ENCODE data around the gene HDLBP.

GRCh38 chr2:241254904-241255351, 60.5 kb downstream of the HDLBP start:
- TF ChIP-seq STAT1 (IDR thresholded peaks at IDR 0.05; ENCODE audit: unreplicated experiment) (no peak), CTCF (conservative IDR thresholded peaks at IDR 0.05; ENCODE audit: low read depth in 2 of 2) (no peak), JUNB (IDR thresholded peaks at IDR 0.05; ENCODE audit: unreplicated experiment) (no peak), REST (IDR thresholded peaks at IDR 0.05; ENCODE audit: unreplicated experiment) (no peak)
